GM19467 (cell line): ENCODE data around the gene RHBDF2.

Experiments used
- ATAC-seq: cut with Tn5 transposase; IDR thresholded peaks from one replicate; pipeline ENCODE4 v1.9.1; 2021; ENCODE audit warnings: mild to moderate bottlenecking, moderate library complexity; ENCODE audit not compliant: unreplicated experiment

RHBDF2 gene

DNA sequence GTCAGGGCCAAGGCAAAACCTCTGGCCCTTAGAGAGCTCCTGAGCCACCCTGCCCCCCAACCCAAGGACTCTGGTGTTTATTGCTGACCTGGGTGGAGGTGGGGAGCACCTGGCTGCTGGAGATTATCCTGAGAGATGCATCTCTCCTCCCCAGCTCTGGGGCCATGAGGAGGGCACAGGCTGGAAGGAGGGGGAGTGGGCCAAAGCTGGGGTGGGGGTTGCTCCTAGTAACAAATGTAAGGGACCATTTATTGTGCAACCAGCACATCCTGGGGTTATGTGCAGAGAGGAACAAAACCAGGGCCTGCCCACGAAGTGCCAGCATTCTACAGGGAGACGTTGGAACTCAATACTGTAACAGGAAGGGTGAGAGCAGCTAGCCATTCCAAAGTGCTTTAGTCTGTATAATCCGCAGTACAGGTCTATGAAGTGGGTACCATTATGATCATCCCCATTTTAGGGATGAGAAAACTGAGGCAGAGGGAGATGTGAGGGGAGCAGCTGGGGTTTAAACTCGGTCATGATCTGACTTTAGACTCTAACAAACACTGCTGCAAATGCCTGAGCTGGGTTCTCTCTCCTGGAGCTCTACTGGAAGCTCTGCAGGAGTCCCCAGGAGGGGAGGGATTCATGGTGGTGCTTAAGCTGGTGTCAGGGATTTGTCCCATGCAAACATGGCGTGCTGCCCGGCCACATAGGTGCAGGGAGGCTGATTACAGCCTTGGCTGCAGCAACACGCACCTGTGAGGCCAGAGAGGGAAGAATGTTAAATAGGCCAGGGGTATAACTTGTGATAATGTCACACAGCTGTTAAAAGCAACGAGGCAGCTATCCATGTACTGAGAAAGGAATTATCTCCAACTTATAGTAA, 1.4 kb upstream of the RHBDF2 start:
- no peak for ATAC-seq

DNA sequence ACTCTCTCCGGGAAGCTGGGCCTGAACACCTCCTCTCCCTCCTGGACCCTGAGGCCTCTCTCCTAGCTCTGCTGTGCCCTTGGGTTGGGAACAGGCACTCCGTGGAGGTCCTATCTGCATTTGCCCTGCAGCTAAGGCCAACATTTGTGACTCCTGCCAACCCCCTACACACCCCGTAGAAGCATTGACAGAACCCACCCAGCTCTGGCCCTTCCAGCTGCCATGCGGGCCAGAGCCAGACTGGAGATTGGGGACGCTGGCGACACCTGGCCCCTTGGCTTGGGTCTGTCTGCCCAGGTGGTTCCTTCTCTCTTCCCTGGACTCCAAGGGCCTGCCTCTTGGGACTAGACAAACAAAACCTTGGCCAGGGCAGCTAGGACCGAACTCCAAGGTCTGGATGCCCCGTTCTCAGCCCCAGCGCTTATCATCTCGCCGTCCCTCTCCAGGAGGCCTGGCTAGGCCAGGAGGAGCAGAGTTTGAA, 644 bp upstream of the RHBDF2 start:
- no peak for ATAC-seq

- no peak for ATAC-seq
These were observed 541 bp downstream of the RHBDF2 start for GRCh38 chr17:76500747-76501017.

DNA sequence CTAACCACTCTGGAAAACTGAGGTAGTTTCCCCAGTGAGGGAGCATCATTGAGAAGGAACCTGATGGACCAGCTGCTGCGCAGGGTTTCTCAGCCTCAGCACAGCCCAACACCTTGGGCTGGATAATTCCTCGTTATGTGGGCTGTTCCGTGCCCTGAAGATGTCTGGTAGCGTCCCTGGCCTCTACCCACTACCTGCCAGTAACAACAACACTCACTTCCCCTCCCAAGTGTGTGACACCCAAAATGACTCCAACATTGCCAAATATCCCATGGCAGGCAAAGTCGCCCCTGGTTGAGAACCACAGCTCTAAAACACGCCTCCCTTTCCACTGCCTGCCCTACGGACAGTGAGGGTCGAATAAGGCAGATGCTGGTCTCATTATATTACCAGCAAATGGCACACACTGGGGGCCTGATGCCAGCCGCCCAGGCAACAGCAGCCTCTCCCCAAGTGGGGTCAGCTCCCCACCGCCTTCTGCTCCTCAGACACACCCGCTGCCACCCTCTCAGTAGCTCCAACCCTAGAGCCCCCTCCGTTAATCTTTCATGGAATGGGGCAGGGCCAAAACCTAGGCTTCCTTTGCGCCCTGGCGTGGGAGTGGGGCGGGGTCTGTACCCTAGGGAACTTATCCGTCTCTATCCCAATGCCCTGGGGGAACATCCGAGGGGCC, 1.0 kb downstream of the RHBDF2 start:
- no peak for ATAC-seq

- no peak for ATAC-seq
These were observed 2.0 kb downstream of the RHBDF2 start for GRCh38 chr17:76499267-76499667.

- no peak for ATAC-seq
These were observed 2.4 kb downstream of the RHBDF2 start for GRCh38 chr17:76498876-76499251.

DNA sequence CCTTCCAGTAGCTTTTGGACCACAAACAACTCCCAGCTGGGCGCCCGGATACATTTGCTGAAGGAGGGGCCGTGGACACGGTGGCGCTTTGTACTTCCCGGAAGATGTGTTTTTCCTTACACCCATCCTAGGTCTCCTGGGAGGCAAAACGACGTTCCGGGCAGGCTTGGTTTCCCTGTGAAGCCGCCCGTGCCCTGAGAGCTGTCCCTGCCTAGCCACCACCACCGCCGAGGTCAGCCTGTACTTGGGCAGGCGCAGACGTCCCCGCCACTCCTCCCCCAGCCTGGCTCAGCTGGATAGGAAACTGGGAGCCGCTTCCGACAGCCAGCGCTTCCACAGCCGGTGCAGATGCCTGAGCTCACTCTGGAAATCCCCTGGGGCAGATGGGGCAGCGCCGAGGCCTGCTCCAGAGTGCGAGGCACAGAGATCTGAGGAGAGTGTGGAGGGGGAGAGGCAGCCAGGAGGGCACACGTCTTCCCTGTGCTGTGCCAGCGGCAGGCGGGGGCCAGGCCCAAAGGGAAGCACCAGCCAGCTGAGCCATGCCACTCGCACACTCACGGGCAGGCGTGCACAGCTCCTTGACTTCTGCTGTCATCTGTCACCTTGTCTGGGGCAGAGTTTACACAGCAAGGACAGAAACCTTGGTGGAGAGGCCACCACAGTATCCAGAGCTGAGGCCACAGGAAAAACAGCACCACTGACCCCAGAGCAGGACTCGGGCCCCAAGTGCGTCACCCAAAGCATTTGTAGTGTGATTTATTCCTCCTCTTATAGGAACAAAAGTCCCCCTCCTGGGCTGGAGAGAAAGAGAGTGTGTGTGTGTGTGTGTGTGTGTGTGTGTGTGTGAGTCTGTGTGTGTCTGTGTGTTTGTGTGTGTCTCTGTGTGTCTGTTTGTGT, 3.0 kb downstream of the RHBDF2 start:
- ATAC-seq, result no peak

- no peak for ATAC-seq
These were observed 3.6 kb downstream of the RHBDF2 start for GRCh38 chr17:76497699-76497978.

DNA sequence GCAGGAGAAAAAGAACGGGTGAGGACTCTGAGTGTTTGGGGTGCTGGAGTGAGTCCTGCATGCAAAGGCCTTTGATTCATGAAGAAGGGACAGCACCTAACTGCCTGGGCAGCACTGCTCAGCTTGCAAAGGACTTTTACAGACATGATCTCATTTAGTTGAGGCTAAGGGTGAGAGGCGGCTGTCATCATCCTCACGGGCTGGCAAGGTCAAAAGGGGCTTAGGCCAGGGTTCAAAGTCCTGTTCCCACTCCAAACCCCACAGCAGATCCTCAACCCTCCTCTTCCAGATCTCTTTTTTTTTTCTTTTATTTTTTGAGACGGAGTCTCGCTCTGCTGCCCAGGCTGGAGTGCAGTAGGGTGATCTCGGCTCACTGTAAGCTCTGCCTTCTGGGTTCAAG, 4.8 kb downstream of the RHBDF2 start:
- no peak for ATAC-seq

DNA sequence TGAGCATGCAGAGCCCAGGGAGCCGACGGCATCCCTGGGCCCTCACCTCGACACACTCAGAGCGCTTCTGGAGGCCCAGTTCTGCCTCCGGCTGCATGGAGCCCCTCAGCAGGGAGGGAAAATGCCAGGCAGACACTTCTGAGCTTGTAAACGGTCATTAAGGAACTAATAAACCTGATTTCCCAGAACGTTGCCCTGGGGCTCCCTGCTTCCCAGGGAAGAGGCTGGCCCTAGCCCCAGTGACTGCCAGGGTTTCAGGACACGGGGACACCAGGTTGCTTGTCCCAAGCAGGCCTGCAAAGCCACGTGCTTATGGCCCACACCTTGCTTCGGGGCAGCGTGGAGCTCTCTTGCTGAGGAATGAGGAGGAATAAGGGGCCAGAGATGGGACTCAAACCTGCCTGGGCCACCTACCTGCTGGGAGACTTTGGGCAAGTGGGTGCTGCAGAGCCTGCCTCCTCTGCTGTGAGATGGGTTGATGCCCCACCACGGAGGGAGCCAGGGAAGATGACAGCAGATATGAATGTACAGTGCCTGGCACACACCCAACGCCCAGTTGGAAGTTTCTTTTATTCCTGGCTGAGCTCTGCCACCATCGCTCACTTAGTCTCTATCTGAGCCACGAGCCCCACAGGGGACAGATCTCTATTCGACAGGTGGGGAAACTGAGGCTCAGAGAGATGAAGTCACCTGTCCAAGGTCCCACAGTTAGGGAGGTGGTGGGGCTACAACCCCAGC, 5.4 kb downstream of the RHBDF2 start:
- no peak for ATAC-seq

DNA sequence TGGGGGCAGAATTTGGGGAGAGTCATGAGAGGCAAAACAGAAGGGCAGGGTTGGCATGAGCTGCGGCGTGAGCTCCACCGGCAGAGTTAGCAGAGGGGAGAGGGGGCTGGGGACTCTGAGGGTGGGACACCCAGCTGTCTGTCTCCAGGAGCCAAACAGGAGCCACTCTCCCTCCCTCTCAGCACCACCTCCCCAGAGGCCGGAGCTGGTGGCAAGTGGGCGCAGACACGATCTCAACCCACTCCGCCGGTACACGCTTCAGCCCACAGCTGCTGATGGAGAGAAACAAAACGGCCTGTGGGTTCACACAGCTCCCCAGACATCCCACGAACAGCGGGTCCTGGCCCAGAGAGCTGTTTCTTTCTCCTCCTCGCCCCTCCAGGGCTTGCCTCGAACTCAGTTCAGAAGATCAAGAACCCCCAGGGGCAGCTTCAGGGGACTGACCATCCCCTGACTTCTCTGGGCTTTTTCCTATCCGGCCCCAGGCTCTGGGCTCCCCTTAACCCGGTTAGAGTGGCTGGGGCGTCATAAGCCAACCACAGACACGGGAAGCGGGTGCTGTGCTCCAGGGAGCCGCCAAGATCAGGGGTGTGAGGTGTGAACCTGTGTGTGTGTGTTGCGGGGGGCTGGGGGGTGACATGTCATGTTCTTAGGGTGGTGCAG, 7.6 kb downstream of the RHBDF2 start:
- ATAC-seq, result peak; percentile 13

GRCh38 chr17:76492989-76493501, 8.2 kb downstream of the RHBDF2 start:
- ATAC-seq, result peak; percentile 45

GRCh38 chr17:76492123-76492988, 8.9 kb downstream of the RHBDF2 start:
- peak; percentile 27 for ATAC-seq

DNA sequence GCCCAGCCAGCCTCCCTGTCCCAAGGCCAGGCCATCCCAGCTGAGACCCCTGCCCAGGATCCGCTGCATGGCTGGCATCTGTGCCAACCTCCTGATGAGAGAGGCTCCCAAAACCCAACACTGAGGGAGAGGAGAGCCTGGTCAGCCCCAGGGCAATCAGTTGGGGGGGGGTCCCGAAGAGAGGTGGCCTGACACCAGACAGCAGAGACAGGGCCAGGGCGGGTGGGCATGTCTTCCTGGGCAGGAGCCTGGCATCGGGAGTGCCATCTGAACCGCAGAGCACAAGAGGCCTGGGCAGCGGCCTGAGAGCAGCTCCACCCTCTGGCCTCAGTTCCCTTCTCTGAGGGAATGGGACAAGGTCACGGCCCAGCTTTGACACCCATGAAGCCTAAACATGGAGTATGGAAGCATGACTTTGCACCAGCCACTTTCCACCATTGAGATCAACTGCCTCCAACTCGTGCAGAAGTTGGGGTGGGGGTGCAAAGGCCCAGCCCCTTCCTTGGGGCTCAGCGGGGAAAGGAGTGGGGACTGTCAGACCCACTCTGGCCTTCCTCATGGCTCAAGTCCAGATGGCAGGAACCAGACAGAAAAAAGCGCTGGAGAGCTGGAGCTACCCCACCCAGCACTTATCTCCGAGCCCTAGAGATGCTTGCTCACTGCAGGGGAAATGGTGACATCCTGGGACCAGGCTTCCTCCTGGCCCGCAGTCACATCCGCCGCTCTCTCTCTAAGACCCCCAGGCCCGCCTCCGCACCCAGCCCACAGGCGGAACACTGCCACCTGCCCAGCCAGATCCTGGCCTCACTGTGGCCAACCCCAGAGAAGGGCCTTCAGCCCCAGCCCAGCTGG, 9.7 kb downstream of the RHBDF2 start:
- ATAC-seq, result no peak

DNA sequence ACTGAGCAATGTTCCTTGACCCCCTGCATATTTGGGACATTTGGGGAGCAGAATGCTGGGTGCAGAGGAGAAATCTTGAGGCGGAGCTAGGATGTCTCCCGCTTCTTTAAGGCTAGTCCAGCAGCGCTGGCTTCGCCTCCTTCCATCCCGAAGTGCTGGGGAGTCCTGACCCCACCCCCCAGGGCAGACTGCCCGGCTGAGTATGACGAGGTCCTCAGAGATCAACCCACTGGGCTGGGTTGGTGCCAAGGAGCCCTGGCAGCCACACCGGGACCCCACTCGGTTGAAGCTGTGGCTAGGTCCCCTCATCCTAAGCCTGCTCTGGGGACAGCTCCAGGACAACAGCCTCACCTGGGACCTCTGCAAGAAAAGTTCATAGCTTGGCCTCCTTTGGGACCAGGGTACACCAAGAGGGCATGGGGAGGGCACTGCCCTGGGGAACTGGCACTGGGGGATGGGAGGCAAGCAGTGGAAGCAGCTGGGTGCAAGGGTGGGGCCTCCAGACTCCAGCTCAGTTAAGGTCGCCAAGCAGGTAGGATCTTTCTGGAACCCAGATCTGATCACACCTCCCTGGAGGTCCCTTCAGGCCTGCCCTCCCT, 11.0 kb downstream of the RHBDF2 start:
- ATAC-seq, result no peak

- ATAC-seq, result no peak
These were observed 13.6 kb downstream of the RHBDF2 start for GRCh38 chr17:76487451-76488192.

- no peak for ATAC-seq
These were observed 15.7 kb downstream of the RHBDF2 start for GRCh38 chr17:76485569-76485968.
